NCI-H1417 treated with DMSO at 0.1 percent for 48 hours (cell line): ENCODE results near the gene CENPVL2.
A peak's percentile ranks its signal among the peaks of the same experiment; 100 is the strongest.
"Not testable (repeated sequence)": the region's sequence is repeated elsewhere in the genome, so short reads cannot be mapped to it uniquely, and the experiment has no call there.

Source experiments
- DNase-seq: peaks from one replicate; lab custom pipeline; 2025; lab: John Stamatoyannopoulos, UW

The CENPVL2 gene

GRCh38 chrX:51682720-51683062 lies at the start of gene CENPVL2:
TSS of gene CENPVL2 (minus strand) at chrX:51682831. CDS start at chrX:51682831, 0 bp downstream.
- DNase-seq, result not testable (repeated sequence)

- no peak for DNase-seq
These were observed 45.6 kb upstream of the CENPVL2 start for GRCh38 chrX:51728202-51728601.

- not testable (repeated sequence) for DNase-seq
These were observed 30.5 kb upstream of the CENPVL2 start for GRCh38 chrX:51712943-51713647.

GRCh38 chrX:51710277-51711164 lies 27.9 kb upstream of the CENPVL2 start, which contains the start of gene CENPVL1:
TSS of gene CENPVL1 (plus strand) at chrX:51710512. CDS start at chrX:51710512, 0 bp downstream.
- not testable (repeated sequence) for DNase-seq

GRCh38 chrX:51697397-51697796 lies 14.8 kb upstream of the CENPVL2 start:
- no peak for DNase-seq

GRCh38 chrX:51694254-51694653 lies 11.6 kb upstream of the CENPVL2 start:
- DNase-seq, result no peak

- not testable (repeated sequence) for DNase-seq
These were observed 567 bp downstream of the CENPVL2 start for GRCh38 chrX:51681808-51682719.

GRCh38 chrX:51679689-51680433 lies 2.8 kb downstream of the CENPVL2 start:
- not testable (repeated sequence) for DNase-seq

GRCh38 chrX:51665981-51666380 lies 16.6 kb downstream of the CENPVL2 start:
- no peak for DNase-seq

- DNase-seq, result no peak
These were observed 39.3 kb downstream of the CENPVL2 start for GRCh38 chrX:51643377-51643776.

- DNase-seq, result peak; percentile 58
These were observed 41.1 kb downstream of the CENPVL2 start for GRCh38 chrX:51641421-51642021.

- DNase-seq, result not testable (repeated sequence)
These were observed 46.1 kb downstream of the CENPVL2 start for GRCh38 chrX:51636511-51636910.
